Inferior parietal cortex (tissue), 1 donor: ENCODE data around the gene RCAN1.
A peak's percentile ranks its signal among the peaks of the same experiment; 100 is the strongest.
"Not testable (repeated sequence)": the region's sequence is repeated elsewhere in the genome, so short reads cannot be mapped to it uniquely, and the experiment has no call there.

Source experiments
- DNase-seq: peaks from one replicate; pipeline ENCODE4 v3.0.0-alpha.2; 2016; ENCODE audit errors: extremely low spot score

RCAN1 gene

DNA sequence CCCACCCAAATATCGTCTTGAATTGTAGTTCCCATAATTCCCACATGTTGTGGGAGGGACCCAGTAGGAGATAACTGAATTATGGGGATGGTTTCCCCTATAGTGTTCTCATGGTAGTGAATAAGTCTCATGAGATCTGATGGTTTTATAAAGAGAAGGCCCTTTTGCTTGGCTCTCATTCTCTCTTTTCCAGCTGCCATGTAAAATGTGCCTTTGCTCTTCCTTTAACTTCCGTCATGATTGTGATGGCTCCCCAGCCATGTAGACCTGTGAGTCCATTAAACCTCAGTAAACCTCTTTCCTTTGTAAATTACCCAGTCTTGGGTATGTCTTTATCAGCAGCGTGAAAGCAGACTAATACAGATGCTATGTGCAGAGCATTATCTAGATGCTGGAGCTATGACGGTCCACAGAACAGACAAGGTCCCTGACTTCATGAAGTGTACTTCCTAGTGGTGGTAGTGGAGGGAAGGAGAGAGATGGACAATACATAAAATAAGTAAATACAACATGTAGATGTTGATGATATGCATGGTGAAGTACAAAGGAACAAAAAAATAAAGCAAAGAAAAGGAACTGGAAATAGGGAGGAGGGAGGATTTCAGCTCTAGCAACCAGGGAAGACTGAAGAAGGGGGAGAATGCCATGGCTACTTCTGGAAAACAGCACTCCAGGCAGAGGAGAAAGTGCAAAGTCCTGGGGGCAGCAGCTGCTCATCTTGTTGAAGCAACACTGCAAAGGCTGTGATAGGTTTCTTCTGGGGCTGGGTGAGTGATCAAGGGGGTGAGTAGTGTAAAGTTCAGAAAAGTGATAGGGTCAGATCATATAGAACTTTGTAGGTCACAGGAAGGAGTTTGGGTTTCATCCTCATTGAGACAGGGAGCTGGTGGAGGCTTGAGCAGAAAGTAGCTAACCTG, 6.8 kb upstream of the RCAN1 start:
- no peak for DNase-seq

DNA sequence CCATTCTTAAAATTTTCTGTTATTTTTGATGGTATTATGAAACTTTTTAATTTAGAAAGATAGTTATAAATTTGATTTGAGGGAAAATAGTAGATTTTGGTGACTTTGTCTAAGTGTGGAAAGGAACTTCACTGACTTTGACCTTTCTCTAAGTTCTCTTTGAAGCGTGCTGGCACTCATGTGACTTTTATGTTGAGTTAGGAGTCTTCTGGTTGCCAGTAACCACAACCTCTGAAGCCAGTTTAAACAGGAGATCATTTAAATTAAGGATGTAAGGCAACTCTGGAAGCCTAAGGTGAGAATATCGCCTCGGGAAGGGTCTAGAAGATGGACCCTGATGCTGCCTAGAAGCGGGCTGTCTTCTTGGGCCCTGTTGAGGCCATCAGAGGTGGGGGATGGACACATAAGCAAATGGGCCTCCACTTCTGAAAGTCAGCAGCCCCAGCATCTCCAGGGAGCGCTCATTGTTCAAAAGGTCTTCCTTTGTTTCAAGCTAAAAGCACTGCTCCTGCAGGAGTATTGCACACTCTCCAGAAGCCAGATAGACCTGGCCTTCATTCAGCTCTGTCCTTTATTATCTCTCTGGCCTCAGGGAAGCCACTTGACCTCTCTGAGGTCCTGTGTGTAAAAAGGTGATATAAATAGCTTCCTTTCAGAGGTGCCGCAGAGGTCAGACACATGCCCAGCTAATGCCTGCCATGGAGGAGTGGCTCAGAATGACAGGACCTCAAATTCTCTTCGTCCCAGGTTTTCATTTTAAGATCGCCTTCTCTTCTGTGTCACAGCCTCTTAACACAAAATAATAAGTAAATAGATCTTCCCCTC, 5.1 kb upstream of the RCAN1 start:
- no peak for DNase-seq

- no peak for DNase-seq
Measured at GRCh38 chr21:34618941-34619340, 4.0 kb upstream of the RCAN1 start.

DNA sequence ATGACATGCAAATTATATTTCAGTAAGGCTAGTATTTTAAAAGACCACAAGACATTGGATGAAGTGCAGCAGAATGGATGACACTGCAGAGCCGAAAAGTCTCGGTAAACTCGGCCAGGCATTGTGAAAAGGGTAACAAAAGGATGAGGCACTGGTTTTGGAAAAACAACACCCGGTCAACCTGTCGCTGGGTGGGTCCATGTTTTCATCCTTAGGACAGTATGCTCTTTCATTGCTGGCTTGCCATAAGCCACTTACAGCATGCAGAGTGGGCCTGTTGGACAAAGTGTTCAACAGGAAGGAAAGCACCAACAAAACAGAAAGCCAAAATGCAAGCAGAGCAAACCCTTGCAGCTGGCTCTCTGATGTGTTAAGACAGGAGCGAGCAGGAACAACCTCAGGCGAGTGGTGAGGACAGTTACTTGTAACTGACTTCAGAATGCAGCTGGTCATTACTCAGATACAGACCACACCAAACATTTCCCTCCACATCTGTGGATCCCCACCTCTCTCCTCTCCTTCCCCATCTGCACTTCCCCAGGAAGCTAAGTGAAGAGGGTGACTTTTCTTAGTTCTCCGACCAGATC, 2.9 kb upstream of the RCAN1 start:
- no peak for DNase-seq

GRCh38 chr21:34615487-34615814, 538 bp upstream of the RCAN1 start:
- no peak for DNase-seq

DNA sequence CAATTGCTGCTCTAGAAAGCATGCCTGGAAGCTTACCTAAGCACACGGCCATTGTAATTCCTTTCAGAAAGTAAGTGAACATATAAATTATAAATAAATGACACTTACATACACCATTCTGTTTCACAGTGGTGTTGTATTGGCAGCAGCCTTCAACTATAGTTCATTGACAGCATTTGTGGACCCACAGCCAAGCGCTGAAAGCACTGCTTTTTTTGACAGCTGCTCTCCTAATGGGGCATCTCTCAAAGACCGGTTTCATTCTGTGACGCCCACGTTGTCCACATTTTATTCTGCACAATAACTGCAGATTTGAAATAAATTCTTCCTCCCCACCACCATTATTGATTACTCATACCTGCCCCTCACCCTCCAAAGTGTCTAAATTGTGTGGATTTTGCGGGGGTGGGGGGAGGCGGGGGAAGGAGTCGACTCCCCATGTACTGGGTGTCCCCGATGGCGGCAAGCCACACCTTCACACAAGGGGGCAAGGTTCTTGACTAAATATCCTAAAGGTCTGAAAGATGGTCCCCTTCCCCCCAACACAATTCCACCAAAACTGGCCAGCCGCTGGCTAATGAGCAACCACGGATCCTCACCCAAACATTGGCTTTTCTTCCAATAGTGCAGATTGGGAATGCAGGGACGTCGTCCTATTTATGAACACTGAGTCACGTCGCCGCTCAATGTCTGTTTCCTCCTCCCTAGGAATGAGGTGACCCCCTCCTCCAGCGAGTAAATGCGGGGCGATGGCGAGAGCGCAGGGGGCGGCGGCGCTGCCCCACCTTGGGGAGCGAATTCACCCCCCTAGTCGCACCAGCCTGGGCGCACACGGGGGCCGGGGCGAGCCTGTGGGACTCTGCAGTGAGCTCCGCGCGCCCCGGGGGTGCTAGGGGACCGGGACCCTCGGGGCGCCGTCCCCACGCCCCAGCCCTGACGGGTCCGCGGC, 960 bp downstream of the RCAN1 start:
- no peak for DNase-seq

- DNase-seq: no peak
Measured at GRCh38 chr21:34612557-34612956, 2.4 kb downstream of the RCAN1 start.

GRCh38 chr21:34612056-34612455, 2.9 kb downstream of the RCAN1 start:
- no peak for DNase-seq

DNA sequence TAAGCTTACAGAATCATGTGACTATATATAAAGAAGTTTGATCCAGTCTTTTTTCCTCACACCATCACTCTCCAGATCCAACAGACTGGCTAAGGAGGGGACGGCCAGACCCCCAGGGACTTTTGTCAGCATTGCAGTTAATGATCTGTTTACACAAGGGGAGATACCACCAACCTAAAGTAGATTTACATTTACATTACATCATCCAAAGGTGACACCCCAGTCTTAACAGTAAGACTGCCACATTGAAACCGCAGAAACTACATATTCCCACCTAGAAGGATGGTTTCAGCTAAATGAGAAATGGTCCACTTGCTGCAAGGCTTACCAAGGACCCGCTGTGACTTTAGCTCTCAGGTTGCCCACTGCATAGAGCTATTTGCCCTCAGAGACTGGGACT, 3.4 kb downstream of the RCAN1 start:
- no peak for DNase-seq

- no peak for DNase-seq
Measured at GRCh38 chr21:34609933-34610549, 4.9 kb downstream of the RCAN1 start.

DNA sequence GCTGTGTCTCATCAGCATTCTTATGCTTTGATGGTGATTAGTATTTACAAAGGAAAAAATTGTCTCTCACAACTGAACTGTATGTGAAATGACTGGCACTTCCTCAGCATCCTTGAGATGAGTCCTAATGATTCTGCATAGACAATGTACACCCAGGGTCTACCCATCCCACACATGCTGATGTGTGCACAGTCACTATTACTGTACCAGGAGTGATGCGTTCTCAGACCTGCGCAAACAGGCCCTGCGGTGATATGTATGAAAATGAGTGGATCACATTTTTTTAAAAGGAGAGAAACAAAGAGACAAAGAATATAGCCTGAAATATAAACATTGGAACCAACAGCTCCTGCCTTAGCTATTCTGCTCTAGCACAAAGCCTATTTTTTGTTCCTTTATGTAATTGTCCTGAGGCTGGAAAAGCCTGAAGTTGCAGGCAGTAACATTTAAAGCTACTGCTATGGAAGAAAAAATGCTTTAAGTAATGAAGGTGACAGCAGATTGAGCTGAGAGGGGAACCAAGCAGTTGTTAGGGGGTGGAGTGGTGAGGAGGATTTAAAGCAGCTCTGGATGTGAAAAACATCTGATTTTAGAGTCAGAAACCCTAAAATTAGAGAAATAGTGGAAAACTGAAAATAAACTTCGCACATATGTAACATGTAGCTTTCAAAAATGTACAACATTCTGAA, 5.5 kb downstream of the RCAN1 start:
- DNase-seq: no peak

DNA sequence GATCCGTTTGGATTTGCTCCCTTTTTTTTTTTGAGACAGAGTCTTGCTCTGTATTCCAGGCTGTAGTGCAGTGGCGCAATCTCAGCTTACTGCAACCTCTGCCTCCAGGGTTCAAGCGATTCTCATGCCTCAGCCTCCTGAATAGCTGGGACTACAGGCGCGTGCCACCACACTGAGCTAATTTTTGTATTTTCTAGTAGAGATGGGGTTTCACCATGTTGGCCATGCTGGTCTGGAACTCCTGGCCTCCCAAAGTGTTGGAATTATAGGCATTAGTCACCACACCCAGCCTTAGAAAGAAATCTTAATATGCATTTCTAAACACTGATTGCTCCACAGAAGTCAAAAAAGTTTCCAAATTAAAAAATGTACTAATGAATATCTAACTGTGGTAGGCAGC, 7.5 kb downstream of the RCAN1 start:
- not testable (repeated sequence) for DNase-seq

- no peak for DNase-seq
Measured at GRCh38 chr21:34606621-34607020, 8.3 kb downstream of the RCAN1 start.

- DNase-seq: no peak
Measured at GRCh38 chr21:34606051-34606450, 8.9 kb downstream of the RCAN1 start.

GRCh38 chr21:34604956-34605355, 10.0 kb downstream of the RCAN1 start:
- DNase-seq: not testable (repeated sequence)

DNA sequence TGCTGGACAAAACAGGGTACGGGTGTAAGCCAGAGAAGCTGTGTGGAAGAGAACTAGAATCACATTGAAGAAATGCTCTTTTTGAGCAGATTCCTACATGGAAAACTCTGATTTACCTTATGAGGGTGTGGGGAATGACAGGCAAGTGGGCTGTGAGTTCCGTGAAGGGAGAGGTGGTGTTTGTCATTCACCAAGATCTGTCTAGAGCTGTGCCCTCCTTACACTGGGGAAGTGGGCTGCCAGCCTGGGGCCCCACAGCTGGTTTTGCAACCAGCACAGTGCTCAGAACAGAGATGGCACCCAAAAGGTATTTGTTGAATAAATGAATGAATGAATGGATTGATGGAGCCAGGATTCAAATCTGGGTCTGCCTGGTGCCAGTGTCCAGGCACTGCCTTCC, 10.4 kb downstream of the RCAN1 start:
- DNase-seq: no peak

- no peak for DNase-seq
Measured at GRCh38 chr21:34603710-34604057, 11.2 kb downstream of the RCAN1 start.

- peak; percentile 82 for DNase-seq
Measured at GRCh38 chr21:34603002-34603709, 11.8 kb downstream of the RCAN1 start.

DNA sequence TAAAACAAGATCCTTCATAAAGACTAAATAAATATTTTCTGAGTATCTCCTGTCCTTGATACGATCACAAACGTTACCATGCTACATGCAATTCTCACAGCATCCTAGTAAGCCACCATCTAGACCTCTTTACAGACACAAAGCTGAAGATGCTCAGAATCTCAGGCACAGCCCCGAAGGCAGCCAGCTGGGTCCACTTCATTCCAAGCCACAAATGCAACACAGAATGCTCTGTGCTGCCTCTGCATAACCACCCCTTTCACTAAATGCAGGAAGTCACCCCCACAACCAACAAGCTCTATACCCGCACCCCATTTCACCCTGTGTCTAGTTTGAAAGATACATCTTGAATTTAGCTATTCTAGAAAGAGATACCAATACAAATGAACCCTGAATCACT, 12.9 kb downstream of the RCAN1 start:
- no peak for DNase-seq

- no peak for DNase-seq
Measured at GRCh38 chr21:34599534-34600101, 15.3 kb downstream of the RCAN1 start.
